GM18511 (cell line): ENCODE results near the gene SLC18A3.

Experiments
- ATAC-seq: cut with Tn5 transposase; IDR thresholded peaks from one replicate; pipeline ENCODE4 v1.9.1; 2021; ENCODE audit warnings: mild to moderate bottlenecking, moderate library complexity; ENCODE audit not compliant: unreplicated experiment

The SLC18A3 gene

DNA sequence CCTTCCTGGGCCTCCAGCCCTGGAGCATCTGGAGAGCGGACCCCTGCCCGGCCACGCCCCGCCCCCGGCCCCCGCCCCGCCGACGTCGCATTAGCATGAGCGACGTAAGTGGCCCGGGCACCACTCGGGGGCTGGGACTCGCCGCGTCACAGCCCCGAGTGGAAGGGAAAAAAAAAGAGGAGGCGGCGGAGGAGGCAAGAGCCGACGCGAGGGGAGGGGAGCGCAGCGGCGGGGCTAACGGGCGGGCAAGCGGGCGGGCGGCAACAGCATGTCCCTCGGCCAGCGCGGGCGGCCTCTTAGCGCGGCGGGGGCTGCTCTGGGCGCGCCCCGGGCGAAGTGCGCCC, at the start of gene SLC18A3:
Gene SLC18A3 (plus strand): TSS at position 197 of the 344 bp plus-strand sequence. CDS start 431 bp downstream, outside the sequence.
- no peak for ATAC-seq

- ATAC-seq, result no peak
Observed at GRCh38 chr10:49560526-49560925, 49.6 kb upstream of the SLC18A3 start.

GRCh38 chr10:49562893-49563292, 47.2 kb upstream of the SLC18A3 start:
- no peak for ATAC-seq

DNA sequence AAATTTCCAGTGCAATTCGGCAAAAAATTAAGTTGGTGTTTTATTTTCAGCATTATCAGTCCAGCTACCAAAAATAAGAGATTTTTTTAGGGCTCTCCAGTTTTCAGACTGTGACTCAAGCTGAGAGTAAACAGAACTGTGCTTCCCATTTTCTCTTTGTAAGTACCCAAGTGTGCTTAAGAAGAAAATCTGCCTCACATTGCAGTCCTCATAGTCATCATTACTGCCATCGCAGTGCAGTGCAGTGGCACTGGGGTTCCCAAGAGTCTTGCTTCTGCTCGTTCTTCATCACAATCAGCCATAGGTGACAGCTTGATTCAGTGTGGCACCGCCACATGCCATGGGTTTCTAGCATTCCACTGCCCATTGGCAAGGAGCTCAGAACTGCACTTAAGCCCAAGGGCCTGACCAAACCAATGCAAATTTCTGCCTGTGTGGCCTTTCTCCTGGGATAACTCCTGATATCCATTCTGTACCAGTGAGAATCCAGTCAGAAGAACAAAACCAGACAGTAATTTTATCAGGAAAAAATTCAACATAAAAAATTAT, 45.6 kb upstream of the SLC18A3 start:
- no peak for ATAC-seq

GRCh38 chr10:49567810-49568209, 42.3 kb upstream of the SLC18A3 start:
- peak; percentile 11 for ATAC-seq

DNA sequence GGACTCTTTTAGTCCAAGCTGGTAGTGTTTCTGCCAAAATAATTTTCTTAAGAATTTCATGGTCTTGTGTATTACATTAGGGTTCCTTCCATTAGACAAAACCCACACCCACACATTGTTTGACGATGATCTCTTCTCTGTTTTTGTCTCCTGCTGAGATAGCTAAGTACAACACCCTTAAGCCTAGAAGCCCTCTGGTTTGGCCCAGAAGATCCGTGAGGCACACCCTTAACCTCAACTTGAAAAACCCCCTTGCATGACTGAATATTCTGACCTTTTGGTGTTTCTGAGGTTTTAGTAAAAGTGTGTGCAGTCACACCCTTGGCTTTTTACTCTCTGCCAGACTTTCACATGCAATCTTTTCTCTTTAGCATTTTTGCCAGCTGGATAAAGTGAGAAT, 41.9 kb upstream of the SLC18A3 start:
- ATAC-seq, result peak; percentile 78

DNA sequence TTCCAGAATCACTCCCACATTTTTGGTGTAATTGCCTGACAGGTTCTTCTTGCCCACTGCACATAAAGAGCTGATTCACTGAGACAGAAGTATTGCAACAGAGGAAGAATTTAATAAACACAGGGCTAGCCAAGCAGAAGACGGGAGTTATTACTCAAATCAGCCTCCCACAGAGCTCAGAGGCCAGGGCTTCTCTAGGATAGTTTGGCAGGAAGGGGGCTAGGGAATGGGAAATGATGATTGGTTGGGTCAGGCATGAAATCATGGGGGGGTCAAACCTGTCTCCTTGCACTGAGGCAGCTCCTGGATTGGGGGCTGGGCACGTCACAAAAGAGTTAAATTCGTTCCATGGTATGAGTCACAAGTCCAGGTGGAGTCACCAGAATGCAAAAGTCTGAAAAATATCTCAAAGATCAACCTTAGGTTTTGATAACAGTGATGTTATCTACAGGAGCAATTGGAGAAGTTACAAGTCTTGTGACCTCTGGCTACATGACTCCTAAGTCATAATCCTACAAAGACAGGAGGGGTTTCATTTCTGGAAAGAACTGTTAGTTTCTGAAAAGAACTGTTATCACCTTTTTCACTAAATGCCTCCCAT, 41.0 kb upstream of the SLC18A3 start:
- ATAC-seq, result no peak

- ATAC-seq, result no peak
Observed at GRCh38 chr10:49571388-49571787, 38.7 kb upstream of the SLC18A3 start.

- no peak for ATAC-seq
Observed at GRCh38 chr10:49572594-49573114, 37.5 kb upstream of the SLC18A3 start.

- no peak for ATAC-seq
Observed at GRCh38 chr10:49575489-49576072, 34.5 kb upstream of the SLC18A3 start.

GRCh38 chr10:49577182-49577925, 32.8 kb upstream of the SLC18A3 start:
- no peak for ATAC-seq

- ATAC-seq, result no peak
Observed at GRCh38 chr10:49578392-49578791, 31.7 kb upstream of the SLC18A3 start.

GRCh38 chr10:49579621-49580020, 30.5 kb upstream of the SLC18A3 start:
- ATAC-seq, result no peak

DNA sequence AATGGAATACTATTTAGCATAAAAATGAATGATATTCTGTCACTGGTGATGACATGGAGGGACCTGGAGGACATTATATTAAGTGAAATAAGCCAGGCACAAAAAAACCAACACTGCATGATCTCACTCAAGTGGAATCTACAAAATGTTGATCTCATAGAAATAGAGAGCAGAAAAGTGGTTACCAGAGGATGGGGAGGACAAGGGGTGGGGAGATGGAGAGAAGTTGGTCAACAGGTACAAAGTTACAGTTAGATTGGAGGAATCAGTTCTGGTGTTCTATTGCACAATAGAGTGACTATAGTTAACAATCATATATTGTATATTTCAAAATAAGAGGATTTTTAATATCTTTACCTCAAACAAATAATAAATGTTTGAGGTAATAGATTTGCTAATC, 24.7 kb upstream of the SLC18A3 start:
- ATAC-seq, result no peak

DNA sequence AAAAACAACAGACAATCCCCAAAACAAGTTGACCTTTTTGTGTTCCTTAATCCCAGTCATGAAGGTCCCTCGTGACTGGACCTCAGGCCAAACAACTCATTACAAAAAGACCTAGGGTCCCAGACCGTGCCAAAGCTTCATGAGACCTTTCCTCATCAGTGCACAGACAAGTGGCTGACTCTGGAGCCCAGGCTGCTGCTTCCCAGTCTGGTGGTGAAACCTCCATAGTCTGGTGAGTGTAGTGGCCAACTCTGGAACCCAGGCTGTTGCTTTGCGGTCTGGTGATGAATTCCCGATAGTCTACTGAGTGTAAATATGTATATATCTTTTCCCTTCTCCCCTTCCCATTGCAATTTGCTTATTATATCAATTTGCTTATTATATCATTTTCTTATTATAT, 22.1 kb upstream of the SLC18A3 start:
- ATAC-seq, result no peak

DNA sequence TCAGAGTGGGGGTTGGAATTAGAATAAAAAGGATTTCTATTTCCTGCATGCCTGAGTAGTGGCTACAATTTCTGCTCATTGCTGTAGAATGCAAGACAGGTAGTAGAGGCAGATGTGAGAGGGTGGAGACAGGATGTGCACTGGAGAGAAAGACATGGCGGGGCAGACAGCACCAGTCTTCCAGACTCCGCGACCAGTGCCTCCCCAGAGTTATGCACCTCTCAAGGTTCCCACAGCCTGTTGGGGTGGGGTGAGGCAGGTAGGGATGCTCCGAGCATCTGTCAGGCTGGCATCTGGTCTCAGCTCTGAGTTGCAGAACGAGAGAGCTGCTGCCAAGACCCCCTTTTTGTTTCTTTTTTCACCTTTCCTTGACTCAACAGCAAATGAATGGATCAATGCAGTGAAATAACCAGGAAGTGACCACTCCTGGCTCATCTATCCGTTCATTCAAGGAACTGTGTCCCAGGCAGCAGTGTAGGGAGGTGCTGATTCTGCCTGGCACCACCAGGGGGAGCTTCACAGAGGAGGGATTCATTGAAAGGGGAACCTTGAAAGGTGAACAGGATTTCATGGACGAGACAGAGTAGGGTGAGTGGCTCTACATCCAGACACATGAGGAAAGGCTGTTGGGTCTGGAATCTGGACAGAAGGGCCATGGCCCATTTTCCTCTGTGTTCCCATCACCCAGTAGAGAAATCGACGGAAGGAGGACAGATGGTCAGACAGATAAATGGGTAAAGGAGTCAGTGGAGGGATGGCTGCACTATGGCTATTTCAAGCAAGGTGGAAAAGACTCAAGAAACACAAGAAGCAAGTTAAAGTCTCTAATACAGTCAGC, 17.2 kb upstream of the SLC18A3 start:
- peak; percentile 77 for ATAC-seq

DNA sequence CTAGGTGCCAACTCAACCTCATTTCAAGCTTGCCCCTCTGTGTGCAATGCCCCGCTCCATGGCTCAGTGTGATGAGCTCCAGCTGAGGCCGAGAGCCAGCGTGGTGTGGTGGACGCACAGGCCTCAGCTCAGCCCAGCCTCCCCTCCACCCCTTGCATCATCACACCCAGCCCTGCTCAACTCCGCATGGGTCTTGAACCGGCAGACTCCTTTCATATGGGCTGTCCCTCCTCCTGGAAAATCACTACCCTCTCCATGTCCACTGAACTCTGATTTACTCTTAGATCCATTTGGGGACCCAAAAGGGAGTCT, 16.6 kb upstream of the SLC18A3 start:
- ATAC-seq, result no peak

GRCh38 chr10:49593998-49594397, 16.1 kb upstream of the SLC18A3 start:
- no peak for ATAC-seq

GRCh38 chr10:49594594-49594993, 15.5 kb upstream of the SLC18A3 start:
- no peak for ATAC-seq

DNA sequence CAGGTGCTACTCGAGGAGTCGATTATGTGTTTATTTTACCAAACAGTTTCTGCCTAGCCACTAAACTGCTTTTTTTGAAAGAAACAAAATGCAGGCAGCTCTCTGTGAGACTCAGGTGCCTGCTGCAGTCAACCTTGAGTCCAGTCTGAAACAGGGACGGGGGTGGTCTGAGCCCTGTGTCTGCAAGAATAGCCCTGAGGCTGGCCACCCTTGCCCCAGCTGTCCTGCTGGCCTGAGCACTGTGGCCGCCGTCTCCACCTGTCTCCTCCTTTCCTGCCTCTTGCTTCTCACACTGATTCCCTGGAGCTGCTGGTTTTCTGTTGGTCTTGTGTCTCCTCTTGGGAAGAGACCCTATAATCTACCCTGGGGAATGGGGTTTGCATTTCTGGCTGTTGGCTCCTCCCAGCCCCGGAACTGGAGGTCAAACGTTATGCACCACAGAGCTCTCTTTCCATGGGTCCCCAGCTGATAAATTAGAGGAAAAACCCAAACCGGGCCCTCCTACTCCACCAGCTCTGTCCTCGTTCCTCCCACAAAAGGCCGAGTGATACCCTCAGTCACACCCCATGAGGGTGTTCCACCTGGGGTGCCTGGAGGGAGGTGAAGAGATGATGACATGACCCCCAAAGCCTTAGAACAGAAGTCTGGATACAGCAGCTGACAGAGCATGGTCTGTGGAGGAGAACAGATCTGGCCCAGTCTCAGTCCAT, 15.0 kb upstream of the SLC18A3 start:
- ATAC-seq, result no peak
